Heart right ventricle (tissue), 16 donors: ENCODE data around the gene GOLPH3L. TPM values are rescaled to one million over a fixed set of nuclear protein-coding genes. Genes with fewer than 3 reads are reported as not detected.

Experiments
- ATAC-seq, 8 donors: fragments of 200-7000 bp; cut with Tn5 transposase; one replicate each; pipeline ENCODE4 v1.9.1; 2020; ENCODE audit warnings: mild to moderate bottlenecking in 8 of 8, moderate library complexity in 8 of 8, moderate number of reproducible peaks in 1 of 8
- DNase-seq, 2 donors: peaks; one replicate each; pipeline ENCODE4 v3.0.0-alpha.2; 2020
- H3K27ac ChIP-seq, 10 donors: fragments of 200-600 bp; sonication (generic) in 2 of 10; one replicate each; pipeline versions ENCODE4 v1.5.0 to v1.8.0; 2020 to 2022; ENCODE audit warnings: mild to moderate bottlenecking in 3 of 10
- H3K27me3 ChIP-seq, 7 donors: fragments of 200-600 bp; one replicate each; pipeline ENCODE4 v1.8.0; 2021 to 2022; ENCODE audit warnings: mild to moderate bottlenecking in 2 of 7
- H3K36me3 ChIP-seq, 9 donors: fragments of 200-600 bp; sonication (generic) in 1 of 9; one replicate each; pipeline versions ENCODE4 v1.5.0 to v1.8.0; 2020 to 2022; ENCODE audit warnings: mild to moderate bottlenecking in 2 of 9
- H3K4me1 ChIP-seq, 9 donors: fragments of 200-600 bp; sonication (generic) in 1 of 9; one replicate each; pipeline versions ENCODE4 v1.5.0 to v1.8.0; 2020 to 2022; ENCODE audit warnings: mild to moderate bottlenecking in 4 of 9
- H3K4me3 ChIP-seq, 10 donors: fragments of 200-600 bp; sonication (generic) in 2 of 10; one replicate each; pipeline versions ENCODE4 v1.5.0 to v1.8.0; 2020 to 2022; ENCODE audit warnings: mild to moderate bottlenecking in 7 of 10, moderate library complexity in 2 of 10
- H3K9me3 ChIP-seq, 11 donors: fragments of 200-600 bp in 10 of 11; sonication (generic) in 2 of 11; one replicate each; pipeline versions ENCODE4 v1.5.0 to v1.8.0; 2013 to 2022; ENCODE audit warnings: mild to moderate bottlenecking in 2 of 11, control low read depth in 1 of 11, moderate library complexity in 1 of 11
- WGBS, 2 donors: extraction: QIAGEN DNeasy Blood & Tissue Kit; methylation state at CpG; one replicate each; pipeline ENCODE4 v1.1.7; 2013; ENCODE audit warnings: inconsistent platforms in 1 of 2; 5-methylcytosine and 5-hydroxymethylcytosine counted together
- intact Hi-C, 10 donors: fragments of 100-400 bp; cut with DNase I; formaldehyde crosslinking; loops; one replicate each; pipeline versions ENCODE4 v1.11.1 to v1.14.2; 2022
- polyA plus RNA-seq, 2 donors: library from polyadenylated mRNA; stranded (reverse); fragments of 200-250 nt; gene quantifications; one replicate each; pipeline ENCODE4 v1.2.3, GENCODE V29; 2013
- total RNA-seq, 10 donors: library from RNA; stranded (reverse); fragmentation: NEBNext Ultra II Directional in 3 of 10; extraction: Animal tissue kit (Norgen Biotek cat#: 25700) in 3 of 10; gene quantifications; one replicate each; pipeline versions ENCODE4 v1.2.1 to v1.2.4, GENCODE V29; 2021 to 2023
- TF ChIP-seq, protein P1 (sequence below), 9 donors: fragments of 200-600 bp; sonication (generic) in 2 of 9; IDR thresholded peaks; one replicate each; pipeline versions ENCODE4 v1.5.0 to v1.8.0; 2021 to 2022; ENCODE audit warnings: antibody characterized with exemption in 9 of 9, mild to moderate bottlenecking in 5 of 9, moderate library complexity in 1 of 9
- donor health status: Arrhythmogenic right ventricular cardiomyopathy.
- donor health status: ischemic (EF 13 %, LVEDD 7.1; RV severe dilation, severe dysfunction).
- donor health status: healthy with polysubstance abuse.
- donor health status: DM: no; HTN: yes; CAD: no.
- donor health status: DM: no; HTN: no; CAD: no.
- donor health status: ischemic (EF 25% LVEDD 6.9; RV normal size, moderate dysfunction).
- donor health status: ischemic (EF 25% LVEDD 5.7; RV mildly dilated, moderate dysfunction).
- donor health status: healthy.
- donor health status: DM: yes; HTN: yes; CAD: no.
- donor health status: Ischemic cardiomyopathy.
- donor health status: ischemic (EF 35%, LVEDD 5.7; RV mildly dilated, moderate dysfunction).
- donor health status: nonischemic (EF 11% LVEDD 7.7; RV severe dilation, severe dysfunction).
- donor health status: DM: yes; HTN: yes; CAD: no.
- donor health status: PGD.
- donor health status: ischemic (EF 29% LVEDD 5.4; RV normal size, mild dysfunction).
- donor health status: nonischemic (EF 23%, LVEDD 6.1; RV moderate dilation, normal function).

GOLPH3L gene
- total and polyA plus RNA-seq, 12 donors: 7.6 to 17.8 (median 15.0) TPM

DNA sequence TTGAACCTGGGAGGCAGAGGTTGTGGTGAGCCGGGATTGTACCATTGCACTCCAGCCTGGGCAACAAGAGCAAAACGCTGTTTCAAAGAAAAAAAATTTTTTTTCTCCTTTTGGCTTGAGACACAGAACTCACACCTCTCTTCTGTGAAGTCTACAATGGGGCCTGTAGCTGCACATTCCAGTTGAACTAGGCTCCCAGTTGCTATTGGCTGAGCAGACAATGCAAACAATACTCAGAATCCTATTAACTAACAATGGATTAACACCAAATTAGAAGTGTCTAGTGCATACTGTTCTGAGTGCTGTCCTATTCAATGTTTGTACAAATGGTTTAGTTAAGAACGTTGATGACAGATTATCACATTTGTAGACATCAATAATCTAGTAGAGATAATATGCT lies 100.0 kb downstream of the GOLPH3L start:
- 79% methylated on average over 3 of the region's 3 CpGs for WGBS, 2 donors
- intact Hi-C loops: no loop called here

More for the DNA sequence above, 100.0 kb downstream of the GOLPH3L start:
- Histone ChIP-seq H3K4me1 (no peaks in the 10 kb centered on the region), H3K4me3 (no peak overlapping the region), H3K36me3 (peaks cover 0 to 29% (median 5%) of the 10 kb centered on the region in 9 donors), H3K27me3 (no peaks in the 10 kb centered on the region), H3K27ac (no peak overlapping the region), H3K9me3 (no peaks in the 10 kb centered on the region)
- DNase-seq (no peak), ATAC-seq (no peak)
- TF ChIP-seq, protein P1, sequence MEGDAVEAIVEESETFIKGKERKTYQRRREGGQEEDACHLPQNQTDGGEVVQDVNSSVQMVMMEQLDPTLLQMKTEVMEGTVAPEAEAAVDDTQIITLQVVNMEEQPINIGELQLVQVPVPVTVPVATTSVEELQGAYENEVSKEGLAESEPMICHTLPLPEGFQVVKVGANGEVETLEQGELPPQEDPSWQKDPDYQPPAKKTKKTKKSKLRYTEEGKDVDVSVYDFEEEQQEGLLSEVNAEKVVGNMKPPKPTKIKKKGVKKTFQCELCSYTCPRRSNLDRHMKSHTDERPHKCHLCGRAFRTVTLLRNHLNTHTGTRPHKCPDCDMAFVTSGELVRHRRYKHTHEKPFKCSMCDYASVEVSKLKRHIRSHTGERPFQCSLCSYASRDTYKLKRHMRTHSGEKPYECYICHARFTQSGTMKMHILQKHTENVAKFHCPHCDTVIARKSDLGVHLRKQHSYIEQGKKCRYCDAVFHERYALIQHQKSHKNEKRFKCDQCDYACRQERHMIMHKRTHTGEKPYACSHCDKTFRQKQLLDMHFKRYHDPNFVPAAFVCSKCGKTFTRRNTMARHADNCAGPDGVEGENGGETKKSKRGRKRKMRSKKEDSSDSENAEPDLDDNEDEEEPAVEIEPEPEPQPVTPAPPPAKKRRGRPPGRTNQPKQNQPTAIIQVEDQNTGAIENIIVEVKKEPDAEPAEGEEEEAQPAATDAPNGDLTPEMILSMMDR (IDR thresholded peaks at IDR 0.05): no peak

Other genes with a start within 250 kb of the GOLPH3L start
- 10 to 100 TPM; 25.1 to 44.4 (median 37.0) TPM for gene TARS2, start 209.7 kb downstream of the GOLPH3L start, total RNA-seq
- gene TARS2, start 209.7 kb downstream of the GOLPH3L start, polyA plus RNA-seq: 10 to 100 TPM; 19.1 to 27.4 TPM
- 10 to 100 TPM in 8 of 10 donors, 1 to 10 TPM in 2; 5.8 to 26.3 (median 12.8) TPM for gene ECM1, start 189.0 kb downstream of the GOLPH3L start, total RNA-seq
- gene ECM1, start 189.0 kb downstream of the GOLPH3L start, polyA plus RNA-seq: 10 to 100 TPM; 24.7 to 28.2 TPM
- under 1 TPM in 2 of 10 donors, not detected in 8; 0.46 to 0.60 TPM for gene FALEC, start 181.4 kb downstream of the GOLPH3L start, total RNA-seq
- not detected for gene FALEC, start 181.4 kb downstream of the GOLPH3L start, polyA plus RNA-seq
- gene ADAMTSL4, start 147.7 kb downstream of the GOLPH3L start, total RNA-seq: 10 to 100 TPM; 22.2 to 86.5 (median 40.7) TPM
- gene ADAMTSL4, start 147.7 kb downstream of the GOLPH3L start, polyA plus RNA-seq: 10 to 100 TPM; 46.6 to 71.4 TPM
- gene MCL1, start 117.5 kb downstream of the GOLPH3L start, total RNA-seq: 100 to 1,000 TPM in 8 of 10 donors, 10 to 100 TPM in 2; 76.4 to 155 (median 122) TPM
- gene MCL1, start 117.5 kb downstream of the GOLPH3L start, polyA plus RNA-seq: 10 to 100 TPM; 54.3 to 77.7 TPM
- 100 to 1,000 TPM; 115 to 148 (median 132) TPM for gene ENSA, start 67.5 kb downstream of the GOLPH3L start, total RNA-seq
- 10 to 100 TPM; 66.7 to 92.6 TPM for gene ENSA, start 67.5 kb downstream of the GOLPH3L start, polyA plus RNA-seq
- gene HORMAD1, start 23.7 kb upstream of the GOLPH3L start, total RNA-seq: under 1 TPM in 2 of 10 donors, not detected in 8; 0.23 to 0.33 TPM
- not detected for gene HORMAD1, start 23.7 kb upstream of the GOLPH3L start, polyA plus RNA-seq
- gene CTSS, start 68.6 kb upstream of the GOLPH3L start, total RNA-seq: 100 to 1,000 TPM in 1 of 10 donors, 10 to 100 TPM in 9; 11.9 to 201 (median 18.2) TPM
- 1 to 10 TPM; 6.5 to 8.7 TPM for gene CTSS, start 68.6 kb upstream of the GOLPH3L start, polyA plus RNA-seq
- 10 to 100 TPM in 1 of 10 donors, 1 to 10 TPM in 9; 2.1 to 10.1 (median 6.6) TPM for gene CTSK, start 111.1 kb upstream of the GOLPH3L start, total RNA-seq
- gene CTSK, start 111.1 kb upstream of the GOLPH3L start, polyA plus RNA-seq: 1 to 10 TPM; 2.6 to 4.9 TPM
- 10 to 100 TPM; 30.4 to 38.3 (median 33.3) TPM for gene ARNT, start 179.4 kb upstream of the GOLPH3L start, total RNA-seq
- gene ARNT, start 179.4 kb upstream of the GOLPH3L start, polyA plus RNA-seq: 10 to 100 TPM; 10.4 to 16.3 TPM
- not detected for gene CTXND2, start 190.0 kb upstream of the GOLPH3L start, total RNA-seq
- gene CTXND2, start 190.0 kb upstream of the GOLPH3L start, polyA plus RNA-seq: not detected
- gene SETDB1, start 229.2 kb upstream of the GOLPH3L start, total RNA-seq: 10 to 100 TPM; 14.5 to 23.8 (median 17.6) TPM
- gene SETDB1, start 229.2 kb upstream of the GOLPH3L start, polyA plus RNA-seq: 10 to 100 TPM in 1 of 2 donors, 1 to 10 TPM in 1; 9.1 to 20.9 TPM